ENCODE results near the gene CCDC74B. TPM values are rescaled to one million over a fixed set of nuclear protein-coding genes. Genes with fewer than 3 reads are reported as not detected.
"Not testable (repeated sequence)": the region's sequence is repeated elsewhere in the genome, so short reads cannot be mapped to it uniquely, and the experiment has no call there.

The CCDC74B gene
- total RNA-seq, 2 donors from 2014 or later, result 8.7 to 10.4 TPM

DNA sequence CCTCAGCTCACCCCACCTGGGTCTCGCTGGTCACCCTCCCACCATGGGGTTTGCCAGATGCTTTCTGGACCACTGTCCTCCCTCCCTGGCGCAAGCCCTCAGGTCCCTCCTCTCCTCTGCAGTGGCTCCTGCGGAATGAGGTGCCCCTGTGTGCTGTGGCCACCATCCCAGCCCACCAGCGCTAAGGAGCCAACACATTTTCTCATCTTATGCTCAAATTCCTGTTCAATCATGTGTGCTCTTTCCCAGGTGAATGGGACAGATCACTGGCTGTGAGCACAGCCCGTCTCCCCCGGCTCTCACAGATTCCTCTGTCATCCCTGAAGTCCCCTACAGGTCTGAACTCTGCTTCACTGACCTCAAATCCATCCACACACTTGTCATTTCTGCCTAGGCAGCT is 15.2 kb upstream of the CCDC74B start:
- H3K27ac Mint-ChIP-seq, result peak overlapping the region; percentile 55
- TF ChIP-seq, protein P1, sequence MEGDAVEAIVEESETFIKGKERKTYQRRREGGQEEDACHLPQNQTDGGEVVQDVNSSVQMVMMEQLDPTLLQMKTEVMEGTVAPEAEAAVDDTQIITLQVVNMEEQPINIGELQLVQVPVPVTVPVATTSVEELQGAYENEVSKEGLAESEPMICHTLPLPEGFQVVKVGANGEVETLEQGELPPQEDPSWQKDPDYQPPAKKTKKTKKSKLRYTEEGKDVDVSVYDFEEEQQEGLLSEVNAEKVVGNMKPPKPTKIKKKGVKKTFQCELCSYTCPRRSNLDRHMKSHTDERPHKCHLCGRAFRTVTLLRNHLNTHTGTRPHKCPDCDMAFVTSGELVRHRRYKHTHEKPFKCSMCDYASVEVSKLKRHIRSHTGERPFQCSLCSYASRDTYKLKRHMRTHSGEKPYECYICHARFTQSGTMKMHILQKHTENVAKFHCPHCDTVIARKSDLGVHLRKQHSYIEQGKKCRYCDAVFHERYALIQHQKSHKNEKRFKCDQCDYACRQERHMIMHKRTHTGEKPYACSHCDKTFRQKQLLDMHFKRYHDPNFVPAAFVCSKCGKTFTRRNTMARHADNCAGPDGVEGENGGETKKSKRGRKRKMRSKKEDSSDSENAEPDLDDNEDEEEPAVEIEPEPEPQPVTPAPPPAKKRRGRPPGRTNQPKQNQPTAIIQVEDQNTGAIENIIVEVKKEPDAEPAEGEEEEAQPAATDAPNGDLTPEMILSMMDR (conservative IDR thresholded peaks at IDR 0.05), result no peak
- H3K4me3 Mint-ChIP-seq, result no peak overlapping the region
- Histone ChIP-seq H3K4me1 (ENCODE audit: control insufficient read depth, insufficient read depth, low read length) (no peaks in the 10 kb centered on the region), H3K36me3 (ENCODE audit: control insufficient read depth, insufficient read depth, low read length) (peaks cover 12% of the 10 kb centered on the region), H3K27me3 (ENCODE audit: control insufficient read depth, insufficient read depth, low read length, poor library complexity, severe bottlenecking) (no peaks in the 10 kb centered on the region), H3K27ac (ENCODE audit: low read depth, low read length) (no peak overlapping the region), H3K9me3 (ENCODE audit: control insufficient read depth, low read length) (no peaks in the 10 kb centered on the region), H3K9ac (ENCODE audit: extremely low read depth, low read length, poor library complexity, severe bottlenecking) (no peak overlapping the region), H3K4me3 (ENCODE audit: low read length) (no peak overlapping the region)
- H3K9me3 Mint-ChIP-seq, result no peaks in the 10 kb centered on the region
- 95 to 97% methylated on average over 5 to 6 of the region's 6 CpGs for WGBS, 2 experiments (ENCODE audit: insufficient coverage in 1 of 2, insufficient read length in 1 of 2)
- peaks cover 2% of the 10 kb centered on the region for H3K4me1 Mint-ChIP-seq
- DNase-seq, result no peak
- no peaks in the 10 kb centered on the region for H3K27me3 Mint-ChIP-seq (ENCODE audit: insufficient read depth)
- H3K36me3 Mint-ChIP-seq (ENCODE audit: low read depth), result peaks cover 28% of the 10 kb centered on the region

DNA sequence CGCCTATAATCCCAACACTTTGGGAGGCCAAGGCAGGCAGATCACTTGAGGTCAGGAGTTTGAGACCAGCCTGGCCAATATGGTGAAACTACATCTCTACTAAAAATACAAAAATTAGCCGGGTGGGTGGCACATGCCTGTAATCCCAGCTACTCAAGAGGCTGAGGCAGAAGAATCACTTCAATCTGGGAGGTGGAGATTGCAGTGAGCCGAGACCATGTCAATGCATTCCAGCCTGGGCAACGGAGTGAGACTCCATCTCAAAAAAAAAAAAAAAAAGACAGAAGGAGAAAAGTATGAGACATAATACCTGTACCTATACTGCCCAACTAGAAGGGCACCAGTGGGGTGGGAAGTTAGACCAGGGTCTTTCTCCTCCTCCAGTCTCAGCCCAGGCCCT is 14.5 kb upstream of the CCDC74B start:
- H3K27me3 Mint-ChIP-seq (ENCODE audit: insufficient read depth); H3K9me3 Mint-ChIP-seq; H3K27ac Mint-ChIP-seq; H3K36me3 ChIP-seq (ENCODE audit: control insufficient read depth, insufficient read depth, low read length); H3K27ac ChIP-seq (ENCODE audit: low read depth, low read length); H3K9ac ChIP-seq (ENCODE audit: extremely low read depth, low read length, poor library complexity, severe bottlenecking); H3K4me1 ChIP-seq (ENCODE audit: control insufficient read depth, insufficient read depth, low read length); H3K4me3 ChIP-seq (ENCODE audit: low read length); H3K4me1 Mint-ChIP-seq; H3K9me3 ChIP-seq (ENCODE audit: control insufficient read depth, low read length); H3K27me3 ChIP-seq (ENCODE audit: control insufficient read depth, insufficient read depth, low read length, poor library complexity, severe bottlenecking); DNase-seq; H3K4me3 Mint-ChIP-seq: not testable (repeated sequence)
- WGBS, 2 experiments (ENCODE audit: insufficient coverage in 1 of 2, insufficient read length in 1 of 2), result 94% methylated on average over 3 of the region's 4 CpGs; no CpG with 5 or more reads in 1 of the 2 experiments
- H3K36me3 Mint-ChIP-seq (ENCODE audit: low read depth), result peaks cover 28% of the 10 kb centered on the region

DNA sequence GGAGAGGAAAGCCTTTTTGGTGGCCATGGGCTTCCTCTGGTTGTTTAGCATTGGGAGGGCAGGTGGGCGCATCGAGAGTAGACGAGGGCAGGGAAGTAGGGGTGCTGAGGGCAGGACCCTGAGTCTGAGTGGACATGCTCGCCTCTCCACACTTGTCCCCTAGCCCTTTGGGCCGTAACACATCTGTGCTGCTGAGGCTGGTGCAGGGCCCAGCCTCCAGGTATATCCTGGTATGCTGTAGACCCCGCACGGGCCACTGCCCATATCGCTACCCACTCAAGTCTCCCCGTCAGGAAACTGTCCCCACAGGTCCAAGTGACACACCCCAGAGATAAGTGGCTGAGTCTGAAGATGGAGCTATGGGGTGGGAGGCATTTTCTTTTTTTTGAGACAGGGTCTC is 13.7 kb upstream of the CCDC74B start:
- TF ChIP-seq, protein P1 (conservative IDR thresholded peaks at IDR 0.05), result no peak
- Mint-ChIP-seq H3K4me1 (peaks cover 2% of the 10 kb centered on the region), H3K36me3 (ENCODE audit: low read depth) (peaks cover 25% of the 10 kb centered on the region), H3K27ac (no peak overlapping the region), H3K9me3 (no peaks in the 10 kb centered on the region), H3K27me3 (ENCODE audit: insufficient read depth) (no peaks in the 10 kb centered on the region), H3K4me3 (no peak overlapping the region)
- H3K4me1 ChIP-seq (ENCODE audit: control insufficient read depth, insufficient read depth, low read length), result no peaks in the 10 kb centered on the region
- no peak for DNase-seq
- H3K36me3 ChIP-seq (ENCODE audit: control insufficient read depth, insufficient read depth, low read length), result peaks cover 7% of the 10 kb centered on the region
- no peak overlapping the region for H3K4me3 ChIP-seq (ENCODE audit: low read length)
- H3K9ac ChIP-seq (ENCODE audit: extremely low read depth, low read length, poor library complexity, severe bottlenecking), result no peak overlapping the region
- 95 to 100% methylated on average over 3 to 9 of the region's 9 CpGs for WGBS, 2 experiments (ENCODE audit: insufficient coverage in 1 of 2, insufficient read length in 1 of 2)
- no peak overlapping the region for H3K27ac ChIP-seq (ENCODE audit: low read depth, low read length)
- no peaks in the 10 kb centered on the region for H3K9me3 ChIP-seq (ENCODE audit: control insufficient read depth, low read length)
- H3K27me3 ChIP-seq (ENCODE audit: control insufficient read depth, insufficient read depth, low read length, poor library complexity, severe bottlenecking), result no peaks in the 10 kb centered on the region

DNA sequence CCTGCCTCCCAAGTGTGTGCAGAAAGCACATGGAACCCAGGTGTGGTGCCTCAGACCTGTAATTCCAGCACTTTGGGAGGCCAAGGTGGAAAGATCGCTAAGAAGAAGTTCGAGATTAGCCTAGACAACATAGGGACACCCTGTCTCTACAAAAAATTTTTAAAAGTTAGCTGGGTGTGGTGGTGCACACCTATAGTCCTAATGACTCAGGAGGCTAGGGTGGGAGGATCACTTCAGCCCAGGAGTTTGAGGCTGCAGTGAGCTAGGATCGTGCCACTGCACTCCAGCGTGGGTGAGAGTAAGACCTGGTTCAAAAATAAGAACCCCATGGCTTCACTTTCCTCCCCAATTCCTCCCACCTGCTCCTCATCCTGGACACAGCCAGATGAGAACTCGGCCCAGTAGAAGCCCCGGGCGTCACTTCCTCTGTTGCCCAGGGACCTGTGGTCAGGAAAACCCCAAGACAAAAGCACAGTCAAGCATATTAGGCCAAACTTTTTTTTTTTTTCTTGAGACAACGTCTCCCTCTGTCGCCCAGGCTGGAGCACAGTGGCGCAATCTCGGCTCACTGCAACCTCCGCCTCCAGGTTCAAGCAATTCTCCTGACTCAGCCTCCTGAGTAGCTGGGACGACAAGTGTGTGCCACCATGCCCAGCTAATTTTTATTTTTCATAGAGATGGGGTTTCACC is 13.1 kb upstream of the CCDC74B start:
- H3K36me3 Mint-ChIP-seq (ENCODE audit: low read depth), result peaks cover 27% of the 10 kb centered on the region

DNA sequence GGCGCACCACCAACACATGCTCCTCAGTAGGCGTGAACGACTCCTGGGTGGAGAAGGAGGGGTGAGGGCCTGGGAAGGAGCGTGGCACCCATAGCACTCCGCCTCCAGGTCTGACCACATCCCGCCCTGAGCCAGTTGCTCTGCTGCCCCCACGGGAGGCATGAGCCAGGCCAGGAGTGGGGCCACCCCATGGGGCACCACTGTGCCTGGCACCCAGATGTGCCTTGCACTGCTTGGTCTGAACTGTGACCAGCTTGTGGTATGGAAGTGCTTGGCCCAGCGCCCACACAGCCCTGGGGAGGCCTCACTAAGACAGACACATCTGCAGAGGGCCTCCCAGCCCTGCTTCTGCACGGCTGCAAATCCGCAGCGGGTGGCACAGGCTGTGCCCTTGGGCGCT is 12.4 kb upstream of the CCDC74B start:
- not testable (repeated sequence) for H3K4me1 Mint-ChIP-seq; H3K27ac ChIP-seq (ENCODE audit: low read depth, low read length); H3K27ac Mint-ChIP-seq; DNase-seq; H3K9me3 Mint-ChIP-seq; H3K27me3 Mint-ChIP-seq (ENCODE audit: insufficient read depth); H3K4me3 Mint-ChIP-seq; H3K4me1 ChIP-seq (ENCODE audit: control insufficient read depth, insufficient read depth, low read length); H3K9me3 ChIP-seq (ENCODE audit: control insufficient read depth, low read length); H3K4me3 ChIP-seq (ENCODE audit: low read length); H3K9ac ChIP-seq (ENCODE audit: extremely low read depth, low read length, poor library complexity, severe bottlenecking); H3K27me3 ChIP-seq (ENCODE audit: control insufficient read depth, insufficient read depth, low read length, poor library complexity, severe bottlenecking)
- WGBS, 2 experiments (ENCODE audit: insufficient coverage in 1 of 2, insufficient read length in 1 of 2), result 95% methylated on average over 11 of the region's 12 CpGs; no CpG with 5 or more reads in 1 of the 2 experiments
- H3K36me3 Mint-ChIP-seq (ENCODE audit: low read depth), result peaks cover 25% of the 10 kb centered on the region
- peaks cover 10% of the 10 kb centered on the region for H3K36me3 ChIP-seq (ENCODE audit: control insufficient read depth, insufficient read depth, low read length)

More for the DNA sequence above, 13.1 kb upstream of the CCDC74B start:
- not testable (repeated sequence) for H3K9me3 Mint-ChIP-seq; H3K4me1 Mint-ChIP-seq; H3K27ac ChIP-seq (ENCODE audit: low read depth, low read length); H3K4me3 ChIP-seq (ENCODE audit: low read length); H3K27ac Mint-ChIP-seq; DNase-seq; H3K4me1 ChIP-seq (ENCODE audit: control insufficient read depth, insufficient read depth, low read length); H3K27me3 Mint-ChIP-seq (ENCODE audit: insufficient read depth); H3K4me3 Mint-ChIP-seq; H3K9me3 ChIP-seq (ENCODE audit: control insufficient read depth, low read length); H3K36me3 ChIP-seq (ENCODE audit: control insufficient read depth, insufficient read depth, low read length); H3K9ac ChIP-seq (ENCODE audit: extremely low read depth, low read length, poor library complexity, severe bottlenecking); H3K27me3 ChIP-seq (ENCODE audit: control insufficient read depth, insufficient read depth, low read length, poor library complexity, severe bottlenecking)
- 88 to 94% methylated on average over 6 to 13 of the region's 13 CpGs for WGBS, 2 experiments (ENCODE audit: insufficient coverage in 1 of 2, insufficient read length in 1 of 2)

Measured in endodermal cell (in vitro differentiated cells).